ENCODE data around the gene FGFR3. TPM values are rescaled to one million over a fixed set of nuclear protein-coding genes. Genes with fewer than 3 reads are reported as not detected.

Gene FGFR3
- total and polyA plus RNA-seq, 2 experiments from 2014 or later: 0.10 to 0.97 TPM

- Histone ChIP-seq H3K36me3 (ENCODE audit: low read depth) (no peaks in the 10 kb centered on the region), H3K9me3 (ENCODE audit: low read depth) (no peaks in the 10 kb centered on the region), H2AFZ (no peak overlapping the region), H3K4me1 (ENCODE audit: insufficient read depth) (no peaks in the 10 kb centered on the region), H3K4me2 (ENCODE audit: unreplicated experiment) (no peak overlapping the region), H3K9me2 (ENCODE audit: insufficient read depth) (no peaks in the 10 kb centered on the region), H4K20me1 (ENCODE audit: insufficient read depth) (no peaks in the 10 kb centered on the region), H3K4me3 (no peak overlapping the region), H3K79me2 (ENCODE audit: insufficient read depth) (no peaks in the 10 kb centered on the region), H3K9ac (no peak overlapping the region), H3K27me3 (replicated peaks; ENCODE audit: insufficient read depth) (peaks cover 14% of the 10 kb centered on the region), H3F3A (ENCODE audit: insufficient read depth) (no peaks in the 10 kb centered on the region), H3K27ac (no peak overlapping the region)
- DNase-seq: no peak
- in situ Hi-C loops (cut with MboI): no loop called here
- 81 to 86% methylated on average over 15 to 16 of the region's 16 CpGs for WGBS, 2 experiments (ENCODE audit: low coverage in 1 of 2, low lambda C conversion rate in 2 of 2, missing lambda C conversion rate in 2 of 2)
- TF ChIP-seq EZH2phosphoT487 (IDR thresholded peaks at IDR 0.05; ENCODE audit: insufficient read depth, low read depth) (no peak), EZH2 (IDR thresholded peaks at IDR 0.05; ENCODE audit: insufficient read depth, poor library complexity, severe bottlenecking) (no peak)
Measured at GRCh38 chr4:1797298-1797860, 4.3 kb downstream of the FGFR3 start.

GRCh38 chr4:1797861-1798579, 4.9 kb downstream of the FGFR3 start:
- Histone ChIP-seq H3K4me1 (ENCODE audit: insufficient read depth) (no peaks in the 10 kb centered on the region), H3K27ac (no peak overlapping the region), H4K20me1 (ENCODE audit: insufficient read depth) (no peaks in the 10 kb centered on the region), H3K4me2 (ENCODE audit: unreplicated experiment) (no peak overlapping the region), H3K9me2 (ENCODE audit: insufficient read depth) (no peaks in the 10 kb centered on the region), H3F3A (ENCODE audit: insufficient read depth) (no peaks in the 10 kb centered on the region), H3K36me3 (ENCODE audit: low read depth) (no peaks in the 10 kb centered on the region), H3K79me2 (ENCODE audit: insufficient read depth) (no peaks in the 10 kb centered on the region), H3K27me3 (replicated peaks; ENCODE audit: insufficient read depth) (peaks cover 14% of the 10 kb centered on the region; the same call in 1 of the 2 replicates), H3K4me3 (no peak overlapping the region), H3K9ac (no peak overlapping the region), H3K9me3 (ENCODE audit: low read depth) (no peaks in the 10 kb centered on the region), H2AFZ (no peak overlapping the region)
- in situ Hi-C loops (cut with MboI): no loop called here
- 52 to 71% methylated on average over 10 to 27 of the region's 27 CpGs for WGBS, 2 experiments (ENCODE audit: low coverage in 1 of 2, low lambda C conversion rate in 2 of 2, missing lambda C conversion rate in 2 of 2)
- TF ChIP-seq EZH2 (IDR thresholded peaks at IDR 0.05; ENCODE audit: insufficient read depth, poor library complexity, severe bottlenecking) (no peak), EZH2phosphoT487 (IDR thresholded peaks at IDR 0.05; ENCODE audit: insufficient read depth, low read depth) (no peak)
- no peak for DNase-seq

DNA sequence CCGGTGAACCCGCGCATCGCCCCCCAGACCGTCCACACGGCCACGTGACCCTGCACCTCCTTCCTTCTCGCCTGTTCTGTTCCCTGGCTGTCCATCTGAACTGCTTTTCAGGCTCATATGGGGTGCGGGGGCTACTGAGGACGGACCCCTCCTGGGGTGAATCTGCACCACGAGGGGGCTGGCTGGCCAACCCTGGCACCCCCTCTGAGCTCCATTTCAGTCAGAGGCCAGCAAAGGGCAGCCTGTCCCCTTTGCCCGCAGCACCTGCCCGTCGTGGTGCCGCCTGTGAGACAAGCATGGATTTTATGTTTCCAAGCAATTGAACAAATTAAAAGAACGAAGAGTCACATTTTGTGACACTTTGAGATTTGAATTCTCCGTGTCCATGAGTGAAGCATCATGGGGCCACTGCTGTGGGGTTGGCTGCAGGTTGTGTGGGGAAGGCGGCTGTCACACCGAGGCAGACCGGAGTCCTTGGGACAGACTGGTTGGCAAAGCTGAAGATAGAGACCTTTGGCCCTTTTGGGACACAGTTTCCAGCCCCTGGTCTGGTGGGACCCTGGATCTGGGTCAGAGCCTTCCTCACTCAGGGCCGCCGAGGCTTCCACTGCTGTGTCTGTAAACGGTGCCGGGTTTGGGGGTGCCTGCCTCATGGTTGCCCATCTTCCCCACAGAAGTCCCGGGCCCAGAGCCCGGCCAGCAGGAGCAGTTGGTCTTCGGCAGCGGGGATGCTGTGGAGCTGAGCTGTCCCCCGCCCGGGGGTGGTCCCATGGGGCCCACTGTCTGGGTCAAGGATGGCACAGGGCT, 5.7 kb downstream of the FGFR3 start:
- H3K4me3 ChIP-seq: no peak overlapping the region
- H3K9ac ChIP-seq: no peak overlapping the region
- no peaks in the 10 kb centered on the region for H3K79me2 ChIP-seq (ENCODE audit: insufficient read depth)
- no peaks in the 10 kb centered on the region for H3K9me3 ChIP-seq (ENCODE audit: low read depth)
- H2AFZ ChIP-seq: no peak overlapping the region
- H3K27ac ChIP-seq: no peak overlapping the region
- H3K4me1 ChIP-seq (ENCODE audit: insufficient read depth): no peaks in the 10 kb centered on the region
- peaks cover 14% of the 10 kb centered on the region; the same call in 1 of the 2 replicates for H3K27me3 ChIP-seq (replicated peaks; ENCODE audit: insufficient read depth)
- H3K9me2 ChIP-seq (ENCODE audit: insufficient read depth): no peaks in the 10 kb centered on the region
- no peaks in the 10 kb centered on the region for H4K20me1 ChIP-seq (ENCODE audit: insufficient read depth)
- 71 to 75% methylated on average over 27 to 28 of the region's 30 CpGs for WGBS, 2 experiments (ENCODE audit: low coverage in 1 of 2, low lambda C conversion rate in 2 of 2, missing lambda C conversion rate in 2 of 2)
- no peaks in the 10 kb centered on the region for H3F3A ChIP-seq (ENCODE audit: insufficient read depth)
- DNase-seq: no peak
- no peak overlapping the region for H3K4me2 ChIP-seq (ENCODE audit: unreplicated experiment)
- H3K36me3 ChIP-seq (ENCODE audit: low read depth): no peaks in the 10 kb centered on the region
- TF ChIP-seq EZH2 (IDR thresholded peaks at IDR 0.05; ENCODE audit: insufficient read depth, poor library complexity, severe bottlenecking): no peak
- TF ChIP-seq EZH2phosphoT487 (IDR thresholded peaks at IDR 0.05; ENCODE audit: insufficient read depth, low read depth): no peak
- in situ Hi-C loops (cut with MboI): no loop called here
